SIG-M5 (cell line): ENCODE measurements around the gene FBXO4.

ENCODE experiments used
- DNase-seq: peaks from one replicate; lab custom pipeline; 2025; lab: John Stamatoyannopoulos, UW

The FBXO4 gene, protein sequence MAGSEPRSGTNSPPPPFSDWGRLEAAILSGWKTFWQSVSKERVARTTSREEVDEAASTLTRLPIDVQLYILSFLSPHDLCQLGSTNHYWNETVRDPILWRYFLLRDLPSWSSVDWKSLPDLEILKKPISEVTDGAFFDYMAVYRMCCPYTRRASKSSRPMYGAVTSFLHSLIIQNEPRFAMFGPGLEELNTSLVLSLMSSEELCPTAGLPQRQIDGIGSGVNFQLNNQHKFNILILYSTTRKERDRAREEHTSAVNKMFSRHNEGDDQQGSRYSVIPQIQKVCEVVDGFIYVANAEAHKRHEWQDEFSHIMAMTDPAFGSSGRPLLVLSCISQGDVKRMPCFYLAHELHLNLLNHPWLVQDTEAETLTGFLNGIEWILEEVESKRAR

DNA sequence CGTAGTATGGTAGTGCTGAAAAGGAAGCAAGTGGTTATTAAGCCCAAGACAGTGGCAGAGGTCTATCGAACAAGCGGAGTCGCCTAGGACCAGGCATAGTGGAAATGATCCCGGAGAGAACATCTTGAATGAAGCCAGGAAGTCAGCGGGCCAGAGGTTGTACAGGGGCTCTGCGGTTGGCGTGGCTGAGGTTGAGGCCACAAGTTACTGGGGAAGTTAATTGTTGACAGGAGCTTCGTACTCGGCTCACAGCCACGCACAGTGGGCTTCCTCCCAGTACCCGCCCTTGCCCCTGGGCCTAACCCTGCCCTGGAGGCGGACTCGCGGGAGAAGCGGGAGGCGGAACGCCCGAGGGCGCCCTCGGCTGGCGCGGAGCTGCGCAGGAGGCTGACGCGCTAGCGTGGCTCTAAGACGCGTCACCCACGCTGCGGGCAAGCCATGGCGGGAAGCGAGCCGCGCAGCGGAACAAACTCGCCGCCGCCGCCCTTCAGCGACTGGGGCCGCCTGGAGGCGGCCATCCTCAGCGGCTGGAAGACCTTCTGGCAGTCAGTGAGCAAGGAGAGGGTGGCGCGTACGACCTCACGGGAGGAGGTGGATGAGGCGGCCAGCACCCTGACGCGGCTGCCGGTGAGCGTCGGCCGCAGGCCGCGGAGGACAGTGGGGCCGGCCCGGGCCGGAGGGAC lies at the start of gene FBXO4:
Gene FBXO4, plus strand, starts transcription at position 410 of the 683 bp plus-strand sequence. Its CDS starts 29 bp downstream, at position 439.
- DNase-seq: peak; percentile 29

DNA sequence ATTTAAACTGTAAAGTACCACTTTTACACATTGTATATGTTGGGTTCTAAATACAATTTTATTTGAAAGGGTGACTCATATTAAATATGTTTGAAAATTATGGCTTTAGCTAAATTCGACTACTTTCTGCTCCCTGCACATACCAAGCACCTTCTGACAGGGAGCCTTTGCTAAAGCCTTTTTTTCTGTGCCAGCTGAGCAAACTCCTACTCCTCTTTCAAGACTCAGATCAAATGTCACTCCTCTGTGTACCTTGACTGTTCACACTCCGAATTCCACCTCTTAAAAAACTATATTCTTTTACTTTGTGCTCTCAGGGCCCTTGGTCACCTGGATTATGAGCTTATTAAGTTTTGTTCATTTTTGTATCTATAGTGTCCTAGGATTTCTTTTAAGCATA lies 48.4 kb upstream of the FBXO4 start:
- DNase-seq: no peak

DNA sequence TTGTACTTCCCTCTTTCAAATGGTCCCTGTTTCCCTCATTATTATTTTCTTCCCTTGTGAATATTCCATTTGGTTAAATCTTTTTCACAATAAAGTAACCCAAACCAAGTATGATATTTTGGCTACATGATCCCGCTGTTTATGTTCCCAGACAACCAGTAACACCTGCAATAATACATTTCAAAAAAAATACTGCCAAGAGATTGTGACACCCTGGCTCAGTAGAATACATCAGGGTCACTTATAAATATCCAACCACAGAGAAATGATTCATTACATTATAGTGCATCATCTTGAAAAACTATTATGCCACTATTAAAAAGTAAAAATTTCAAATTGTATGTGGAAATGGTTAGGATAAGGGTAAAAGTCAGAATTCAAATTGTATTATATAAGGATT lies 47.7 kb upstream of the FBXO4 start:
- no peak for DNase-seq

DNA sequence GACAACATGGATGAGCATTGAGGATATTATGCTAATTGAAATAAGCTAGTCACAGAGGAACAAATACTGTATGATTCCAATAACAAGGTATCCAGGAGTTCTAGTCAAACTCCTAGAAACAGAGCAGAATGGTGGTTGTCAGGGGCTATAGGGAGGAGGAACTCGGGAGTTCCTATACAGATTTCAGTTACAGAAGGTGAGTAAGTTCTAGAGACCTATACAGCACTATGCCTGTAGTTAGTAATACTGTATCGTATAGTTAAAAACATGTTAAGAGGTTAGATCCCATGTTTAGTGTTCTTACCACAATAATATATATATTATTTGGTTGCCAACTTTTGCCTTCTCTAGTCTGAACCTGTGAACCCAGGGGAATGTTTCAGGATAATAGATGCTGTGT lies 46.9 kb upstream of the FBXO4 start:
- DNase-seq: no peak

DNA sequence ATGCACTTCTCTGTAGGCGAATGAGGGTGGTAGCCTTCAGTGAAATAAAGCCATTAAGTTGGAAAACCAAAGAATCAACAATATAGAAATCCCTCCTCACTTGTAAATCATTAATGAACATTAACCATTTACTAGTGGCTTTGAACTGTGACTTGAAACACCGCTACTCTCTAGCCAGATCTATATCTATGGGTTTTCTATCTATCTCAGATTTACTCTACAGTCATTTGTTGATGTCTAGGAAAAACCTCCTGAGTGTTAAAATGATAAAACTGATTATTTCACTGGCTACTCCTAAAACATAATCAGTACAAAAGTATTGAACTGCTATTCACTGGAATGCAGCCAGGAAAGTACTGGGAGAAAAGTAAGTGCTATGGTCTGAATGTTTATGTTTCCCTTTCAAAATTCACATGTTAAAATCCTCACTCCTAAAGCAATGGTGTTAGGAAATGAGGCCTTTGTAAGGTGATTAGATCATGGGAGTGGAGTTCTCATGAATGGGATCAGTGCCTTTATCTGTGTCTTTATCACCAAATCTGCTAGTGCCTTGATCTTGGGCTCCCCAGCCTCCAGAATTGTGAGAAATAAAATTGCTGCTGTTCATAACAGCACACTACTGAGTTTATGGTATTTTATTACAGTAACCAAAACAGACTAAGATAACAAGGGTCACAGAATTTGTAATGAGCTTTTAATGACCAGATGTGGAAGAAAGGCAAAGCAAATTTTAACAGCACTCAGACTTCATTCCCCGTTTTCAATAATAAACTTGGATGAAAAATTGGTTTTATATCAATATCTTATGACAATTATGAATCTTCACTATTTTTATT lies 46.2 kb upstream of the FBXO4 start:
- no peak for DNase-seq

DNA sequence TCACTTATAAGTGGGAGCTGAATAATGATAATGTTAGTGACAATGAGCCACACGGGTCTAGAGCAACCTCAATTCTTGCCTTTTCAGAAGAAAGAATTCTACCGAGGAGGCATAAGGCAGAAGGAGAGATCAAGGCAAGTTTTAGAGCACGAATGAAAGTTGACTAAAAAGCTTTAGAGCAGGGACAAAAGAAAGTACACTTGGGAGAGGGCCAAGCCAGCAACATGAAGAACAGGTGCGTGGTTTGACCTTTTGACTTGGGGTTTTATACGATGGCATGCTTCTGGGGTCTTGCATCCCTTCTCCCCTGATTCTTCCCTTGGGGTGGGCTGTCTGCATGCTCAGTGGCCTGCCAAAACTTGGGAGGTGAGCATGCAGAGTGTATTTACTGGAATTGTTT lies 42.3 kb upstream of the FBXO4 start:
- DNase-seq: no peak

DNA sequence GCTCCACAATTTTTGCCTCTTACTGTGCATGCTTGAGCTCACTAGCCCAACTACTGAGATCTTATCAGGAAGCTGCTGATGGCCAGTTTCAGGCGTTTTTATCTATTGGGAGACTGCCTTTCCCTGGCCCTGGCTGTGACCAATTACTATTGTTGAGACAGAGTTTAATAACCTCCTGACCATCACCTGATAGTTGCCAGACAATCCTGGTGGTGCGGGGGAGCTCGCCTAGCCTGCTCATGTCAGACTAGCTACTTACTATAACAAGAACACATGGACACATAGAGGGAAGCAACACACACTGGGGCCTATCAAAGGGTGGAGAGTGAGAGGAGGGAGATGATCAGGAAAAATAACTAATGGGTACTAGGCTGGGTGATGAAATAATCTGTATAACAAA lies 41.8 kb upstream of the FBXO4 start:
- DNase-seq: no peak

DNA sequence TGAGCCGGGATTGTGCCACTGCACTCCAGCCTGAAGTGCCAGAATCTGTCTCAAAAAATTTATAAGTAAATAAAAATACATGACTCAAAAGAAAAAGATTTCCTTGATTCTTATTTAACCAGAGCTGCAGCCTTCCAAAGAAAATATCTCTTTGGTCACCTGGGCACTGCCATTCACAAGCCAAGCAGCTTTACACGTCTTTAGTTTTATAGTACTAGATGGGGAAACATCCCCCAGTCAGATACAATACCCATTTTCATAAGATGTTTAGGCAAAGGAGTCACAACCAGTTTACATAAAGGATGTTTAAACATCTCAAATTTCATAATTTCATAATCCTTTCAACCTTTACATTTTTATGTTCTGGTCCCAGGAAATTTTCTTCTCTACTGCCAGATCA lies 41.1 kb upstream of the FBXO4 start:
- no peak for DNase-seq

DNA sequence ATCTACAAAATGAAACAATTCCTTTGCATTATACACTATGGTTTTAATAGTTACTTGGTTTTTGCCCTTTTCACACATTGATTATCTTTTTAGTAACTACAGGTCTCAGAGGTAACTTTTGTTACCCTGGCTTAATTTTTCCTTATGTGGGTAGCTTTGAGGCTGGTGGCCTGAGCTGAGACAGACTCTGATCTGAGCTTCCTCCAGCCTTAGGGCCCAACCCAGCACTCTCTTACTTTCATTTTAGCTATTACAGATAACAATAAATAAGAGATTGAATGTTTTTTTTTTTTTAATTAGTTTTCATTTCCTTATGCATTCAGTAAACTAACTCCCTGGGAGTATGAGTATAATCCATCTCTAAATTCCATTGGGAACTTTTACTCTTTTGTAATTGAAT lies 39.8 kb upstream of the FBXO4 start:
- DNase-seq: no peak

DNA sequence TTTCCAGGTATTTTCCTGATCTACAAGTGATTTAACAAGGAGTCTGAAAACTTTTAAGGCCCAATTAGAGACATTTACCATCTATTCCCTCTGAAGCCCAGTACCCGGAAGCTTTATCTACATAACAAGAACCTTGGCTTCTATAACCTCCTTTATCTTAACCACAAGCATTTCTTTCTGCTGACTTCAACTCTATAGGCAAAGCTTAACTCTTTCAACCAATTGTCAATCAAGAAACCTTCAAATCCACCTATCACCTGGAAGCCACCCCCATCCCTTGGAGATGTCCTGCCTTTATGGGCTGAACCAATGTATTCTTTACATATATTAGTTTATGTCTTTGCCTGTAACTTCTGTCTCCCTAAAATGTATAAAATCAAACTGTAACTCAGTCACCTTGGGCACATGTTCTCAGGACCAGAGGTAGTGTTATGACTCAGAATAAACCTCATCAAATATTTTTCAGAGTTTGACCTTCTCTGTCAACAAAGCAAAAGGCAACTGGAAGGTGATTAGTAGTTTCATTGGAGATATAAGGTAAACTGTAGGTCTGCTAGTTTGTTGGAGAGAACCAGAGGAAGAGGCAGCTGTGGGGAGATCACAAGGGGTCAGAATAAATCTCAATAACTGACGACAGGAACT lies 33.9 kb upstream of the FBXO4 start:
- no peak for DNase-seq

DNA sequence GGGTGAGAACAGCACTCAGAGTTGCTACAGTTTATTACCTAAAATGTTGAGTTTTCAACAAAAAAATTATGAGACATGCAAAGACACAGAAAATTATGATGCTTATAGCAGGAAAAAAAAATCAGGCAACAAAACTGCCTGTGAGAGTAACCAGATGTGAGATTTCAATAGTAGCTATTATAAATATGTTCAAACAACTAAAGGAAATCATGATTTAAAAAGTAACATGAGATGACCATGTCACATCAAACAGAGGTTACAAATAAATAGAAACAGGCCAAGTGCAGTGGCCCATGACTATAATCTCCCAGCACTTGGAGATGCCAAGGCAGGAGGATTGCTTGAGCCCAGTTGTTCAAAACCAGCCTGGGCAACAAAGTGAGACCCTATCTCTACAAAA lies 33.0 kb upstream of the FBXO4 start:
- DNase-seq: no peak

DNA sequence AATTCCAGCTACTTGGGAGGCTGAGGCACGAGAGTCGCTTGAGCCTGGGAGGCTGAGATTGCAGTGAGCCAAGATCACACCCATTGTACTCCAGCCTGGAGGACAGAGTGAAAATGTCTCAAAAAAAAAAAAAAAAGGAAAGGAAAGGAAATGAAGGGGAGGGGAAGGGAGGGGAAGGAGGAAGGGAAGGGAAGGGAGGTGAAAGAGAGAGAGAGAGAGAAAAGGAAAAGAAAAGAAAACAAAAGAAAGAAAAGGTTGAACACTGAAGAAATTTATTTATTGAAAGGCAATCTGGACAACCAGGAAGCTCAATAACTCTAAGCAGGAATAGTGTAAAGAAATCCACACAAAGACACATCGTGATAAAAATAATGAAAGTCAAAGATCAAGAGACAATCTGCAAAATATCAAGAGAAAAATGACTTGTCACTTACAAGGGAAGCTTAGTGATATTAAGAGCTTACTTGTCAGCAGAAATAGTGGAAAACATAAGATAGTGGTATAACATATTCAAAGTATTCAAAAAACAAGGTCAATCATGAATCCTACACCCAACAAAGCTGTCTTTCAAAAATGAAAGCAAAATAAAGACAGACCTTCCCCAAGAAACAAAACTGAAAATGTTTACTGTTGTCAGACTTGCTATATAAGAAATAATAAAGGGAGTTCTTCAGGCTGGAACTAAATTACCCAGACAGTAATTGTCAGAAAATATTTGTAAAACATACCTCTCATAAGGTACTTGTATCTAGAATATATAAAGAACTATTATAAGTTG lies 31.8 kb upstream of the FBXO4 start:
- DNase-seq: no peak

DNA sequence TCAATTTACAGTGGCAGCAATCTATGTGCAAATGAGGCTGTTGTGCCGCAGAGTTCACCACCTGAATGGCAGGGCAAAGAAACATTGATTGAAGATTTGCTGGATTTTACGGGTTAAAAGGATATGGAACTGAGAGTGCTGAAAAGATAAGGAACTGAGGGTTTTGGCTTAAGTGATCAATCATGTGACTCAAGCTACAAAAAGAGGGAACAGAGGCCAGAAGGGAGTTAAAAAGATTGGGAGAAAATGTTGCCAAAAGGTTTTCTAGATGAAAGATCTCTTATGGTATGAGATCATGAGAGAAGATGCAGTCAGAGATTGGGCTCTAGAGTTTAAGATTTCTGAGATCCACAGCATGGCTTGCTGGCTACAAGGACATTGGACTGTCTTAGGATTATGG lies 28.9 kb upstream of the FBXO4 start:
- no peak for DNase-seq

DNA sequence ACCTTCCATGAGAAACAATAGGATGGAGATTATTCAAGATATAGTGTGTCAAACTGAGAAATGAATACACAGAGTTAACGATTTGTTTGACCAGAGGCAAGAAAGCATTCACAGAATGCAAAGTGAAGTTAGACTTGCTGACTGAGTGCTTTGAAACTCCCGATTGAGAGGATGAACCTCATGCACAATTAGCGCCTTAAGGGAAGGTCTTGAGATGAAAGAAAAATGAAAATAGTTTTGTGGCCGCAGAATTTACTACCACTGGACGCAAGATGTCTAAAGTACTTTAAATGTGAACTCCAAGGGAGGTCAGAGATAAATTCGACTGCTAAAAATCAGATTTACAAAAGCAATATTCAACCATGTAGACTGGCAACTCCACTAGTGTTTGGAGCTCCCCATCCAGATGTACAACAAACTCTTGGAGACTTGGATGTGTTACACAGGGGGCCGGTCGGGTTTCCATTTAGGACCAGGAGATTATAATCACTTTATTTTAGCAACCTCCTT lies 21.6 kb upstream of the FBXO4 start:
- DNase-seq: no peak

DNA sequence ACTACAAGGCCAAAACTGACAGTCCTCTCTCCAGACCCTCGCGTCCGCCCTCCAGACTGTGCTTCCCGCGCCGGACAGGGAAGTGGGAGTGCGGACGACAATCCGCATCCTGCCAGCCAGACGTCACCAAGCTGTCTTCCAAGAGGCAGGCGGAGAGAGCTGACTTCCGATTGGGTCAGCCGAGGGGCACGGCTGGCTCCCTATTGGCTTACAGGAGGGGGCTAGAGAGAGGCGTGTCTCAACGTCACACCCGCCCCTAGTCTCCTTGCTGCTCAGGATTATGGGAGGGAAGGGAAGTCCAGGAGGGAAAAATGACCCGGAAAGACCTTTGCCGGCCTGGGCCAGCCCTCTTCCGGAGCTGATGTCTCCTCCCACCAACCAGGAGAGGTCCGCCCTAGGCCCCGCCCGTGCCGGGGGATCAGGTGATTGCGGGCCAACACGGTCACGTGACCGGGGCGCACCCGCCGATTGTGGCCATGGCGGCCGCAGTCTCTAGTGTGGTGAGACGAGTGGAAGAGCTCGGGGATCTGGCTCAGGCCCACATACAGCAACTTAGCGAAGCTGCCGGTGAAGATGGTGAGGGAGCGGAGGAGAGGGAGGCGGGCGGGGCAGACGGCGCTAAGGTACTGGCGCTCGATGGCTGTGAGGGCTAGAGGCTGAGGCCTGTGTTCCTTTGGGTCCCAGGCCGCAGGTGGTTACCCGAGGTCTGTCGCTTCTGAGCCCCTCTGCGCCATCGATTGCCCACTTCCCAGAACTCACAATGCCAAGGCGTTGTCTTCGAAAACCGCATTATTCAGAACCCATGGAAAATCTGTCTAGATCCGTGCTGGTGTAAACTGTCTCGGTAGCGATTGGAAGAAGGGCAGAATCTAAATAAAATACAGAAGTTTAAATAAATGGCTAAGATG lies 20.9 kb upstream of the FBXO4 start, which contains the start of gene RIMOC1:
Gene RIMOC1, plus strand, starts transcription at position 453 of the 908 bp plus-strand sequence. Its CDS starts 24 bp downstream, at position 477.
- peak; percentile 98 for DNase-seq

DNA sequence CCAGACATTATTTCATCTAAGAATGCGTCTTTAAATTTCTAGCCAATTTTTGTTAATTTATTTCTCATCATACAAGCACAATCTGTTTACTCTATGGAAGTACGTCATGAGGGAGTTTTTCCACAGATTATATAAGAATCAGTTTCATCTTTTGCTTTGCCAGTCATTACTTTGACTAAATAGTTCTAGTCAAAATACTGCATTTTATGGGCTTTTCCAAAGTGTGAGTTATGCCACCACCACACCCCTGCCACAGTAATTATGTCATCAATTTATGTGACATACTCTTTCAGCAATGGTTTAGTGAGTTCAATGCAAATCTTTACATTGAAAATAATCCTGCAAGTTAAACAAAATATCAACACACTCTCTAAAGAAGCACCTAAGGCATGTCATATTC lies 18.9 kb upstream of the FBXO4 start:
- DNase-seq: no peak

DNA sequence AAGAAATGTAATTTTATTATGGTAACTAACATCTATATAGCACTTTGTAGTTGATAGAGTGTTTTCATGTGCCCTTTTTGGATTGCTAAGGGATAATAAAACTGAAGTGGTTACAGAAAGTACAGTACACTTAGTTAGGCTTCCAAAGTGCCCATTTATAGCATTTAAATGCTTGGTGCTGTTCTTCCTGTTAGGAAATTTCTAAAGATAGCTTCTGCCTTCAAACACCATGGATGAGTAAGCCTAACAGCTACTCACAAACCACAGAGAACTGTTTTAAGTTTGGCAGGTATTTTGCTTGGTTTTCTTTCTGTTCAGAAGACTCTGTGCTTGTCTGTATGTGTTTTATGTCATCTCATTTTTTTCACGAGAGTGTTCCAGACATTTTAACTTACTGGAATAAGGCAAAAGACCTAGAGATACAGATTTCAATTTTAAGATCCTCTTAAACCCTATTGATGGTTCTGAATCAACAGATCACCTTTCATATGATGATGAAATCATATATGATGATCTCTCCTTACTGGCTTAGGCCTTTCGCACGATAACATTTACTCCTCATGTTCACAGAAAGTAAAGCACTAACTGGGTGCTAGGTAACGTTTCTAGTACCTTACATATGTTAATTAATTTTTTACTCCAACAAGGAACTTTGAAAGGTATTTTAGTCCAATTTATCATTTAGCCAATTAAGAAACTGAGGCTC lies 16.6 kb upstream of the FBXO4 start:
- no peak for DNase-seq

DNA sequence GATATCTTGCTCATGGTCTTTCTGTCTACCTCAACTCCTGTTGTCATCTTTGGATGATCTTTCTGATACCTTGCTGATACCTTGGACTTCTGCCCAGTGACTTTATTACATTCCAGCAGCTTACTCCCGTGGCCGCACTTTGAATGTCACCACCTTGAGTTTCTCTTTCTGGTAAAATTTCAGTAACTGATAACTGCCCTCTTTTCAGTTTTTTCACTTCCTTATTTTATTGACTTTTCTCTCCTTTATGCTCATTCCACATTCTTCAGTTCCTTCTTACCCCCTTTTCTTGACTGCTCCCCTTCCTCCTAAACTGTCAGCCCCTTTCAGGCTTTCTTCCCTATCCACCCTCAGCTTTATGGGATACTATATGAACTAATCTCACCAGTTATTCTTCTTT lies 7.0 kb upstream of the FBXO4 start:
- DNase-seq: no peak

DNA sequence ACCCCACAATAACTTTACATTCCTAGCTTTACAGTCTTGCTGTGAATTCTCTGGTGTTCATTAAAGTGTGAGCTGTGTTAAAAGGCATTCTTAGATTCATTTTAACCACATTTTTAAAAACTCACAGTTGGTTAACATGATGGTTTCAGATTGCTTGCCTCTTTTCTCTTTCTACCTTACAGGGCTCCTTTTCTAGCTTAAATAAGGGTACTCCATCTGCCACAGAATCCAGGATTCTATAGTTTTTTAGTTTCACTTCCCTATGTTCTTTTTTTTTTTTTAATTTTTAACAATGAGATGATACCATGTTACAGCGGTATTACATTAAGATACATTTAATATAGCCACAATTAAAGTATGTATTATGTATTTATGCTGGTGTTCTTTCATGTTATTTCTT lies 3.9 kb upstream of the FBXO4 start:
- no peak for DNase-seq
